Fibroblast of skin of right quadriceps (primary cell): ENCODE data around the gene FKBP5.

Experiments
- DNase-seq: peaks from one replicate; pipeline ENCODE4 v3.0.0-alpha.2; 2013

FKBP5 gene

GRCh38 chr6:35534407-35535170 is 154.1 kb downstream of the FKBP5 start:
- DNase-seq: peak; percentile 10

DNA sequence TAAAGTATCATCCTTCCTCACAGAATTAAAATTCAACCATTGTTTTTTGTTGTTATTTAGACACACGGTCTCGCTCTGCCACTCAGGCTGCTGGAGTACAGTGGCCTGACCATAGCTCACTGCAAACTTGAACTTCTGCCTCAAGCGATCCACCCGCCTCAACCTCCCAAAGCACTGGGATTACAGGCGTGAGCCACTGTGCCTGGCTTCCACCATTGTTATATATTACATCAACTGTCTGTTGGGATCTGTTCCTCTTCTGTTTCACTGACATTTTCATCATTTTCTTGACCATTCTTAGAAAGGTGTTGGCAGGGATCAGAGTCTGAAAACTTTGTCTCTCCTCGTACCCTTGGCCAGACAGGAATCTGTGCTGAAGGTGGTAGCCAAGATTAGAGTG is 154.7 kb downstream of the FKBP5 start:
- DNase-seq: no peak

DNA sequence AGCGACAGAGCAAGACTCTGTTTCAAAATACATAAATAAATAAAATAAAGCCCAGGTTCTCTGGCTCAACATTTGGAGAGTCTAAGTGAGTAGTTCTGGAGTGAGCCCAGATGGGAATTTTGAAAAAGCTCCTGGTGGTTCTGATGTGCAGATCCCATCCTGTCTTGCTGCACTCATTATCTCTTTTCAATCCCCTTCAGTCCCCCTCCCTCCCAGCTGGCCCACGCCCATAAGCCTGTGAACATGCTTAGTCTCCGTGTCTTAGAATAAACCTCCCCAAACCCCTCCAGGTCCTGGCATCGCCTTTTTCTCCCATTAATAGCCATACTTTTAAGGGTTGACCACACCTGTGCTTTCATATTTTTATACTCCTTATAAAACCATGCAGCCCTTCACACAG is 156.6 kb downstream of the FKBP5 start:
- no peak for DNase-seq

DNA sequence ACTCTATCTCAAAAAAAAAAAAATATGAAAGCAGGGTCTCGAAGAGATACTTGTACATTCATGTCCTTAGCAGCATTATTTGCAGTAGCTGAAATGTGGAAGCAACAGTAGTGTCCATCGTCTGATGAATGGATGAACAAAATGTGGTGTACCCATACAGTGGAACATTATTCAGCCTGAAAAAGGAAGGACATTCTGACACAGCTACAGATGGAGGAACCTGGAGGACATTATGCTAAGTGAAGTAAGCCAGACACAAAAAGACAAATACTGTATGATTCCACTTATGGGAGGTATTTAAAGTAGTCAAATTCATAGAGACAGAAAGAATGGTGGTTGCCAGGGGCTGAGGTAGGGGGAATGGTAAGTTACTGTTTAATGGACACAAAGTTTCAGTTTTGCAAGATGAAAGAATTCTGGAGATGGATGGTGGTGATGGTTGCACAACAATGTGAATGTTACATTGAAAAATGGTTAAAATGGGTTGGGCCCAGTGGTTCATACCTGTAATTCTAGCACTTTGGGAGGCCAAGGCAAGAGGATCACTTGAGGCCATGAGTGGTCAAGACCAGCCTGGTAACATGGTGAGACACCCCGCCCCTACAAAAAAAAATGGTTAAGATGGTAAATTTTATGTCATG is 164.2 kb downstream of the FKBP5 start:
- DNase-seq: no peak
